ENCODE results near the gene KLK2. TPM values are rescaled to one million over a fixed set of nuclear protein-coding genes. Genes with fewer than 3 reads are reported as not detected.

KLK2 gene
- total and polyA plus RNA-seq, 2 of the 4 experiments (the other 2 are of a cell fraction) = not detected

DNA sequence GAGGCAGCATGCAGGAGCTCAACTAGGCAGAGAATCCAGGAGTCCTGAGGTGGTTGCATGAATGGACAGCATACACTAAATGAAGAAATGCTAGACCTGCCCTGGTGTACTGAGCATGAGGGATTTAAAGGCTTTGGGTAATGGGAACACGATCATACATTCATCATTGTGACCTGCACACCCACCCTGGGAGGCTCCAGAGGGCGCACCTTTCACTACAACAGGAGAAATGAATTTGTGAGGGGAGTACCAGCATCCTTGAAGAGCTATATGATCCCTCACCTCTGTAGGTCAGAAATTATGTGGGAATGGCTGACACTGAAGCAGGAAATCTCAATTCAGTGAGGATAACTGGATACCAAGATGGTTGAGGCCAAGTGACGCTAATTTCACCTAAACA, 8.9 kb downstream of the KLK2 start:
- H3K4me3 ChIP-seq (ENCODE audit: insufficient read depth, low read depth, low read length) = no peak overlapping the region
- no peak for DNase-seq
- H3K4ac ChIP-seq (ENCODE audit: low read depth, low read length) = no peak overlapping the region
- no peak overlapping the region for H3K23ac ChIP-seq (ENCODE audit: low read depth, low read length)
- H3K27me3 ChIP-seq (ENCODE audit: control insufficient read depth, insufficient read depth, low read length) = no peaks in the 10 kb centered on the region; the same call in none of the 2 replicates
- in situ Hi-C loops (cut with MboI; ENCODE audit: low sequenced_read_pairs) = no loop called here
- ChIA-PET CTCF (no interaction called here), POLR2A (ENCODE audit: unreplicated experiment) (no interaction called here)
- no peak overlapping the region for H2BK120ac ChIP-seq (ENCODE audit: low read depth, low read length)
- no peak overlapping the region for H2AK9ac ChIP-seq (replicated peaks; ENCODE audit: low read depth, low read length, poor library complexity)
- no peak overlapping the region for H4K91ac ChIP-seq (ENCODE audit: insufficient read depth, low read depth, low read length)
- no peak overlapping the region for H4K5ac ChIP-seq (ENCODE audit: low read depth, low read length)
- ATAC-seq (ENCODE audit: low read depth) = no peak
- no peaks in the 10 kb centered on the region for H3K9me3 ChIP-seq (ENCODE audit: control insufficient read depth, insufficient read depth, low read length)
- no TSS peak for BruUV-seq (replicated peaks)
- H3K27ac ChIP-seq (ENCODE audit: insufficient read depth, low read length) = no peak overlapping the region
- H3K56ac ChIP-seq (ENCODE audit: extremely low read depth, insufficient read depth, low read length) = no peak overlapping the region
- no CpG with 5 or more reads among the region's 3 CpGs for WGBS, 2 experiments (ENCODE audit: extremely low coverage in 2 of 2, insufficient read length in 1 of 2)
- no peak overlapping the region for H2AFZ ChIP-seq (replicated peaks; ENCODE audit: low read length, poor library complexity)
- no peak overlapping the region for H3K14ac ChIP-seq (replicated peaks; ENCODE audit: low read depth, low read length)
- no peak overlapping the region for H2AK5ac ChIP-seq (ENCODE audit: low read depth, low read length)
- no peak overlapping the region for H2BK20ac ChIP-seq (ENCODE audit: low read depth, low read length)
- no peaks in the 10 kb centered on the region for H4K20me1 ChIP-seq (ENCODE audit: insufficient read depth, low read length)
- H3K36me3 ChIP-seq (ENCODE audit: control insufficient read depth, insufficient read depth, low read length) = no peaks in the 10 kb centered on the region
- no peak overlapping the region for H3K18ac ChIP-seq (ENCODE audit: low read depth, low read length)
- no peaks in the 10 kb centered on the region for H3K79me1 ChIP-seq (ENCODE audit: low read depth in 1 of 2, low read length in 2 of 2)
- no peak overlapping the region for H3K9ac ChIP-seq (ENCODE audit: low read depth, low read length)
- no peak overlapping the region for H3K4me2 ChIP-seq (ENCODE audit: low read depth, low read length)
- no peak overlapping the region for H4K8ac ChIP-seq (ENCODE audit: low read depth in 2 of 2, low read length in 2 of 2)
- no peak overlapping the region for H2BK15ac ChIP-seq (ENCODE audit: low read depth, low read length)
- intact Hi-C loops (cut with micrococcal nuclease) = no loop called here
- H2BK5ac ChIP-seq (ENCODE audit: low read depth, low read length, poor library complexity, severe bottlenecking) = no peak overlapping the region
- no peaks in the 10 kb centered on the region for H3K4me1 ChIP-seq (ENCODE audit: control insufficient read depth, insufficient read depth, low read length)
- dilution Hi-C loops (cut with HindIII; ENCODE audit: low sequenced_read_pairs, unreplicated experiment) = no loop called here
- TF ChIP-seq FOS (IDR thresholded peaks at IDR 0.05; ENCODE audit: low read depth, low read length) (no peak), MXI1 (IDR thresholded peaks at IDR 0.05; ENCODE audit: borderline replicate concordance, low read depth, low read length) (no peak)
- TF ChIP-seq, protein P1, sequence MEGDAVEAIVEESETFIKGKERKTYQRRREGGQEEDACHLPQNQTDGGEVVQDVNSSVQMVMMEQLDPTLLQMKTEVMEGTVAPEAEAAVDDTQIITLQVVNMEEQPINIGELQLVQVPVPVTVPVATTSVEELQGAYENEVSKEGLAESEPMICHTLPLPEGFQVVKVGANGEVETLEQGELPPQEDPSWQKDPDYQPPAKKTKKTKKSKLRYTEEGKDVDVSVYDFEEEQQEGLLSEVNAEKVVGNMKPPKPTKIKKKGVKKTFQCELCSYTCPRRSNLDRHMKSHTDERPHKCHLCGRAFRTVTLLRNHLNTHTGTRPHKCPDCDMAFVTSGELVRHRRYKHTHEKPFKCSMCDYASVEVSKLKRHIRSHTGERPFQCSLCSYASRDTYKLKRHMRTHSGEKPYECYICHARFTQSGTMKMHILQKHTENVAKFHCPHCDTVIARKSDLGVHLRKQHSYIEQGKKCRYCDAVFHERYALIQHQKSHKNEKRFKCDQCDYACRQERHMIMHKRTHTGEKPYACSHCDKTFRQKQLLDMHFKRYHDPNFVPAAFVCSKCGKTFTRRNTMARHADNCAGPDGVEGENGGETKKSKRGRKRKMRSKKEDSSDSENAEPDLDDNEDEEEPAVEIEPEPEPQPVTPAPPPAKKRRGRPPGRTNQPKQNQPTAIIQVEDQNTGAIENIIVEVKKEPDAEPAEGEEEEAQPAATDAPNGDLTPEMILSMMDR (conservative IDR thresholded peaks at IDR 0.05; ENCODE audit: low read depth, low read length) = no peak
- no peaks in the 10 kb centered on the region for H3K9me1 ChIP-seq (ENCODE audit: insufficient read depth, low read length)
